GM18519 (cell line): ENCODE measurements around the gene SORCS2.

Source experiments
- ATAC-seq: cut with Tn5 transposase; IDR thresholded peaks from one replicate; pipeline ENCODE4 v1.9.1; 2021; ENCODE audit warnings: mild to moderate bottlenecking, moderate library complexity; ENCODE audit not compliant: unreplicated experiment, low FRiP score

SORCS2 gene

DNA sequence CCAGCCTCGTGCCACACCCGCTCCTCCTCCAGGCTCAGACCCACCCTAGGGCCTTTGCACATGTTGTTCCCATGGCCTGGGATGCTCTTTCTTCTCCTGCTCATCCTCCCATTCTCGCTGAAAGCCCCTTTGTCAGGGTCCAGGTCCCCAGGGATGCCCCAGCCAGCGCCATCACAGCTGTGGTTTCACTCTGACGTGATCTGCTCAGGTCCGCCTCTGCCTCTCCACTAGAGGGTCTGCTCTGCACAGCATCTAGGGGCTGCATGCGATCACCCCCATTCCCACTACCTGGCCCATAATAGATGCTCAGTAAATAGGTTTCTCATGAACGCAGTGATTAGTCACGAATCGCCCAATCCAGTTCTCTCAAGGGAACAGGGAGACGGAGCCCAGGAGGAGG lies 524.8 kb downstream of the SORCS2 start:
- no peak for ATAC-seq

DNA sequence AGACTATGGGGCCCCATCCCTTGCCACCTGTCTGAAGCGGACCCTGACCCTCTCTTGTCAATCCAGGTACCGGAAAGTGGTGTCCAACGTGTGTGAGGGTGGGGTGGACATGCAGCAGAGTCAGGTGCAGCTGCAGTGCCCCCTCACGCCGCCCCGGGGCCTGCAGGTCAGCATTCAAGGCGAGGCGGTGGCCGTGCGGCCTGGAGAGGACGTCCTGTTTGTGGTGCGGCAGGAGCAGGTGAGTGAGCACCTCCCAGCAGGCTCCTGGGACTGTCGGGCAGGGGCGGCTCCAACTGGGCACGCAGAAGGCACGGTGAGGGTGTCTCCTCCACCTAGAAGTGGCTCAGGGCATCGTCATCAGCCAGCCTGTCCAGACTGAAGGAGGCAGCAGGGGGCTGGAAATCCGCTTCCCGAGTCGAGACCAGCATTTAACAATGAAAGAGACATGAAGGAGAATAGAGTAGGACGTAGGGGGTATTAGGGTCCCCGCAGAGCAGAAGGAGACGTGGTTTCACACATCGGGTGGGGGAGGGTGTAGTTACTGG lies 525.7 kb downstream of the SORCS2 start:
- no peak for ATAC-seq

DNA sequence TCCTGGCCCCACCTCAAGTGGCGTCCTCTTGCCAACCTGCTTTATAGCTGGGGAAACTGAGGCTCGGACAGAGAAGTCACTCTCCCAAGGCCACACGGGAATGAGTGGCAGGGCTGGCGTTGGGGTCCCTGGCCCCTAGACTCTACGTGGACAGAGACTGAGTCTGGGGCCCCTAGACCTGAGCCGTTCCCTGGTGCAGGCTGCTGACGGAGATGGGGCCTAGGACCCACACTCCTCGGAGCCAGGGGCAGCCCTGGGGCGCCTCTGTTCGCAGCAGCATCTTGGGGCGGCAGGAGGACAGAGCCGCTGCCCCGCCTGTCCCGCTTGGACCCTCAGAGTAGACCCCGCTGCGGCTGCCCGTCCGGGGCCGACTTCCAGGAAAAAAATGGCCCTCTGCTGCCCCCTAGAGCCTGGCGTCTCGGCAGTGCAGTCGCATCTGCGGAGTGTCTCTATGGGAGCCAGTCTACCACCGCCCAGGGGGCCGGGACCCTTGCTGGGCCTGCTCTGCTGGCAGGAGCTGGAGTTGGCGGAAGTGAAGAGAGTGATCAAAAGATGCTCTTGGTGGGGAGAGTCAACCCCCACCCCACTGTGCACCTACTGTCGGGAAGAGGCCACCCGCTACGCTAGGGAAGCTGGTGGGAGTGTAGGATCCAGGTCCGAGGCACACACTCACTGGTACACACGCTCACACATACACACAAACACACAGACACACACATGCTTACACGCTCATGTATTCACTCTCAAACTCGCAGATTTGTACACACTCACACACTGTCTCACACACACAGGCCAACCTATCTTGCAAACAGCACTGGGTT lies 527.2 kb downstream of the SORCS2 start:
- ATAC-seq: no peak

DNA sequence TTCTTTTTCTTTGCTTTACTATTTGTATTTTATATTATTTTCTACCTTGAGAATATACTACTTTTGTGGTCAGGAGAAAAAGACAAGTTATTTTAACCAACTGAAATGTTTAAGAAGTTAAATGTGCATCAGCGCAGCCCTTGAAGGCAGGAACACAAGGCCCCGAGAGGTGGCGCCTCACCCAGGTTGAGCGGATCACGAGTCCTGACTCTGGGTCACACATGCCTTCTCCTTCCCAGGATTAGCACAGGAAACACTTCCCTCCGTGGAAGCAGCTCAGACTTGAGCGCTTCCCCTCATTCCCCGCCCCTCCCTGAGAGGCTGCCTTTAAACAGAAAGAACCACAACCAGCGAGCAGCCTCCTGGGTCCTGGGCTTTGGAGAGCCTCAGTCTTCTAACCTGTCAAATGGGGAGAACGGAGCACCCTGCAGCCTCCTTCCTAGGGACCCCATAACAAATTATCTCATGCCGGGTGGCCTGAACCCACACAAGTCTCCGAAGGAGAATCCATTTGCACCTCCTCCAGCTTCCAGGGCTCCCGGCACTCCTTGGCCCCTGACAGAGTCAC lies 529.7 kb downstream of the SORCS2 start:
- no peak for ATAC-seq

DNA sequence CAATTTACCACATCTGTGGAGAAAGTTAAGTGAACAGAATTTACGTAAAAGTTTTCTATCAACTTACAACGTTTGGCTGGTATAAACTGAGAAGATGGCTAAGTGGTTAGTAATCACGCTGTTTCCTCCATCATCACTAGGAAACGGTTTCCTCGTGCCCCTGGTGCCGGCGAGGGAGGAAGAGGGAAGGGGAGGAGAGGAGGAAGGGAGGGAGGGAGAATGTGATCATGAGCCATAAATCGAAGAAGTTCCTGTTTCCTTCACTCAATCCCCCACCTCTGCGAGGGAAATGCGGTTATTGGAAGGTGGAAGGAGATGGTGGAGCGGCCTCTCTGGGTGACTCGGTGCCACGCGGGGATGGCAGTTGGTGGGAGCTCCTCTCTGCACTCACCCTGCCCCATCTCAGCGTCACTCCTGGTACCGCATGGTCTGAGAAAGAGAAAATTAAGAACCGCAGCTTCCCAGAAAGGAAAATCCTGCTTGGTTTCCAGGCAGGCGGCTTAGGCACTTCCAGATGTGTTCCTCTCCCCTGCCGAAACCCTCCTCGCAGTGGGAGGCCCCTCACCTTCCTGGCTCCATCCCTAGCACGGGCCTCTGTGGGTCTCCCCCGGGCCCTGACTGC lies 530.5 kb downstream of the SORCS2 start:
- ATAC-seq: no peak

DNA sequence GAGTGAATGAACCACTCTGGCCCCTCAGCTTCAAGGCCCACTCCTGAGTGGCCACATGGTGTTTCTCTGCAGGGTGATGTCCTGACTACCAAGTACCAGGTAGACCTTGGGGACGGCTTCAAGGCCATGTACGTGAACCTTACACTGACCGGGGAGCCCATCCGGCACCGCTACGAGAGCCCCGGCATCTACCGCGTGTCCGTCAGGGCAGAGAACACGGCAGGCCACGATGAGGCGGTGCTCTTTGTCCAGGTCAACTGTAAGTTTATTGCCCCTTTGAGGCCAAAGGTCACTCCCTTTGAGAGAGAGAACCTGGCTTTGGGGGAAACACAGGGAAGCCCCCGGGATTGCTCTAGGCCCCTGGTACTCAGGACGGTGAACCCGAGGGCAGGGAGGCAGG lies 531.3 kb downstream of the SORCS2 start:
- no peak for ATAC-seq

DNA sequence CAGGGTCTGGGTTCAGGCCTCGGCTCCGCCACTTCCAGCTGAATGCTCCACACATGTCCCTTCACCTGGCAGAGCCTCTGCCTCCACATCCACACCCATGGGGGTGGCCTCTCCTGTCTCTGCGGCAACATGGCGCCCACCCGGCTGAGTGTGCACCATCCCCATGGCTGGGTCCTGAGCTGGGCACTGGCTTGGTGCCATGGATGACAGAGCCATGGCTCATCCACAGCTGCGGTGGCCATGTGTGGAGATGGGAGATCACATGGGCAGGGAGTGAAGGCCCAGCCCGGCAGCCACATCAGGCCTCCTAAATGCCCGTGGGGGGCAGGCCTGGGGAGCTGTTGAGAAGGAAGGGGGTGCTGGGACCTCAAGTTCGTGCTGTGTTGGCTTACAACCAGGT lies 533.6 kb downstream of the SORCS2 start:
- ATAC-seq: no peak

DNA sequence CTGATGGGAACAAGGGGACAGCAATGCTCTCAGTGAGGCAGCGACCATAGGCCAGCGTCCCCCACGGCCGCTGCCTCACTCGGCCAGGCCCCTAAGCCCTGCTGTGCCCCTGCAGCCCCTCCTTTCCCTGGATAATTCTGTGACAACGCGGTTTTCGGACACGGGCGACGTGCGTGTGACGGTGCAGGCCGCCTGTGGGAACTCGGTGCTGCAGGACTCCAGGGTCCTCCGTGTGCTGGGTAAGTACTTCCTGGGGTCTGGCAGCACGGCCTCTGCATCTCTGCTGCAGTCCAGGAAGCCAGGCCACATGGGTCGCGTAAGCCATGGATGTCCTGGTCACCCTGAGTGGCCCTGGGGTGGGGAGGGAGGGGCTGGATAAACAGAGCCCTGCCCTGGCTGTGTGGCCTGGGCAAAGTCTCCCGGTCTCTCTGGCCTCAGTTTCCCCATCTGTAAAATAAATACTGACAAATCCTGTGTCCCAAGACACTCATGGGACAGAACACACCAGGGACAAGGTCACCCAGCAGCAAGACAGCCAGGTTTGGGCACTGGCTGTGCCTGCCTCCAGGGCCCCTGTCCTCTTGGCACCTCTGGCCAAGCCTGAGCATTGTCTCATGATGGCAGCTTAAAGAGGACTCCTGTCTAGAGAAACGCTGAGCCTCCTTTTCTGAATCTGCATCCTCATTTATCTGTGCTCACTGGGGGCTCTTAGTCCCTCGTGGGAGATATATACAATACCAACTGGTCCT lies 534.5 kb downstream of the SORCS2 start:
- ATAC-seq: no peak

DNA sequence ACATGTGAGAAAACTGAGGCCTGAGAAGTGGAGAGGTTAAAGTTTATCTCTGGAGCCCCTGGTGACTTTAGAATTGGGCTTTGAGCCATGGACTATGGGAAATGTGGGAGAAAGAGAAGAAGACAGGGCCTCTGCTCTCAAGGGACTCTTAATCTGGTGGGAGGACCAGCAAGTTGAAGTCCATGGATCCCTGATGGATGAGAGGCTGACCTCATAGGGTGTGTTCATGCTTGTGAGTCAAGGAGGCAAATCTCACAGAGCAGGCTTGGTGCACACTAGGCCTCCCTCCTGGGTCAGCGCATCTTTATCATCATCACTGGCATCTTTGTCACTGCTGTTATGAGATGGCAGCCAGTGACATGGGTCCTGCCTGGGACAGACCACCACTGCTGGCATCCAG lies 535.4 kb downstream of the SORCS2 start:
- no peak for ATAC-seq

DNA sequence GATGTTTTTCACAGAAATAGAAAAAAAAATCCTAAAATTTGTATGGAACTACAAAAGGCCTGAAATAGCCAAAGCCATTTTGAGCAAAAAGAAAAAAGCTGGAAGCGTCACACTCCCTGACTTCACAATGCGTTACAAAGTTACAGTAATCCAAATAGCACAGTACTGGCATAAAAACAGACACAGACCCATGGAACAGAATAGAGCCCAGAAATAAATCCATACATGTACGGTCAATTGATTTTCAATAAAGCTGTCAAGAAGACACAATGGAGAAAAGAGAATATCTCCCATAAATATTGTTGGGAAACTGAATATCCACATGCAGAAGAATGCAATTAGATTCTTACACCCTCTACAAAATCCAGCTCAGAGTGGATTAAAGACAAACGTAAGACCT lies 539.1 kb downstream of the SORCS2 start:
- ATAC-seq: no peak

DNA sequence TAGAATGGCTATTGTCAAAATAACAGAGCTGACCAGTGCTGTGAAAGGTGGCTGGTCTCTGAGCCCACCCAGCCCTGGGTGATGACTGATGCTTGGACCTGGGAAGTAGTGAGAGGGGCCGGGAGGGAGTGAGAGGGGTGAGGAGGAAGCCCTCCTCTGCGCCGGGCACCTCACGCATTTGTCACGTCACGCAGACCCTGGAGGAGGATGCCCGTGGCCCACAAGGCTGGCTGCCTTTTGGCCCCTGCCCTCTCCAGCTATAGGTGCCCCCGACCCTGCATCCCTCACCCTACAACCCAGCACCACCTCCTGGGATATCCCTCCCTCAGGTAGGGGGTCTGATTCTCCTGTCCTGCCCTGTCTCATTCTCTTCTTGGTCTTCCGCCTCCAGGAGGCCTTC lies 539.9 kb downstream of the SORCS2 start:
- ATAC-seq: no peak

DNA sequence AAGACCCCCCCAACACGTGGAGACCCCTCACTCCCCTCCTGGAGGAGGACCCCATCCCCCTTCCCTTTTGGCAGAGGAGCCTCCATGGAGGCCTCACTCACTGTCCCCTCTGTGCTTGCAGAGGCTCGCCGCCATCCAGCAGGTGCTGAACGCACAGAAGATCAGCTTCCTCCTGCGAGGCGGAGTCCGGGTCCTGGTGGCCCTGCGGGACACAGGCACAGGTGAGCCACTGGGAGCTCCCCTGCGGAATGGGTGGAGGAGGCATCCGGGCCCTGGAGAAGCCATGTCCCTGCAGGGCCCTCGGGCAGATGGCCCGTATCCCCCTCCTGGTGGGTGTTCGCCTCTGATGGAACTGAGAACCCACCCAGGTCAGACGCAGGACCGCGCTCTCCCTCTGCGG lies 540.9 kb downstream of the SORCS2 start:
- ATAC-seq: no peak

DNA sequence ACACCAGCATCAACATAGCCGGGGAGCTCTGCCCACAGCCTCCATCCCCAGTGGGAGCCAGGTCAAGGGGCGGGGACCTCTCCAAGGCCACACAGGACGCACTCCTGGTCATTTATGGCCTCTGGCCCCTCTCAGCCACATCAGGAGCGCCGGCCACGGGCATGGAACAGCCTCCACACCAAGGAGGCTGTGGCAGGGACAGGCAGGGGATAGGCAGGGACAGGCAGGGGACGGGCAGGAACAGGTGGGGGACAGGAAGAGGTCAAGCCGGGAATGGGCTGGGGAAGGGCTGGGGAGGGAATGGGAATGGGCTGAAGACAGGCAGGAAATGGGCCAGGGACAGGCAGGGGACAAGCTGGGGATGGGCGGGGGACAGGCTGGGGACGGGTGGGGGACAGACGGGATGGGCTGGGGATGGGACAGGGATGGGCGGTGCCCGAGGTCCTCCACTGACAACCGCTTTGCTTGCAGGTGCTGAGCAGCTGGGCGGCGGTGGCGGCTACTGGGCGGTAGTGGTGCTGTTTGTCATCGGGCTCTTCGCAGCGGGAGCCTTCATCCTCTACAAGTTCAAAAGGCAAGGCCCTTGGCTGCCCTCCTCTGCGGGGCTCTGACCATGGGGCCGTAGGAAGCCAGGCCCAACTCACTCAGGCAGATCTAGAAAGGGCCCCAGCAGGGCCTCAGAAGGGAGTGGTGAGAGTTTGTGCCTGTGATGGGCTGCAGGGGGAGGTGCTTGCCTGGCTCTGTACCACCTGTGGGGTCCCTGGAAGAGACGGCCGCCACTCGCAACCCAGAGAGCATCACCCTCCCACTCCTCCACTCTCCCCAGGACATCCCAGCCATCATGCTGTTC lies 541.7 kb downstream of the SORCS2 start:
- no peak for ATAC-seq

DNA sequence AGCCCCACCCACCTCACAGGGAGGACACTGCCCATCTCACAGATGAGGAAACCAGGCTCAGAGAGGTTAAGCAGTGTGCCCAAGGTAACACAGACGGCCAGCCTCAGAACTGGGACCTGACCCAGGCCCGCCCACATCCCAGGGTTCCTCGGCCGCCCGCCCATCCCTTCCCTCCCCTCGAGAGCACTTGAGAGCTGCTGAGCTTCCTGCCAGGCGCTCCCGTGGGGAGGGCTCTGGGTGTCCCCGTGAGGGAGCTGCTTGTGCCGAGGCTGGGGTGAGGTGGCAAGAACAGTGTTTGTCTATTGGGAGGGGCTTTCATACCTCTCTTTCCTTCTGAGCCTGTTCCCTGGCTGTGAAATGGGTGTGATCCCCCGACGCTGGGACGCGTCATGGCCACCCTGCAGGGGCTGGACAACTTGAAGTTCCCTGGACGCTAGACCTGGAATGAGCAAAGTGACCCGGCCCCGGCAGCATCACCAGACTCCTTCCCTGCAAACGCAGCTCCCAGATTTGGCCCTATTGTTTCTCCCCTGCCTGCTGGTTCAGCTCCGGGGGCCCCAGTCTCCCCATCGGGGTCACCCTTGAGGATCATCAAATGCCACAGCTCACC lies 542.4 kb downstream of the SORCS2 start:
- ATAC-seq: no peak

DNA sequence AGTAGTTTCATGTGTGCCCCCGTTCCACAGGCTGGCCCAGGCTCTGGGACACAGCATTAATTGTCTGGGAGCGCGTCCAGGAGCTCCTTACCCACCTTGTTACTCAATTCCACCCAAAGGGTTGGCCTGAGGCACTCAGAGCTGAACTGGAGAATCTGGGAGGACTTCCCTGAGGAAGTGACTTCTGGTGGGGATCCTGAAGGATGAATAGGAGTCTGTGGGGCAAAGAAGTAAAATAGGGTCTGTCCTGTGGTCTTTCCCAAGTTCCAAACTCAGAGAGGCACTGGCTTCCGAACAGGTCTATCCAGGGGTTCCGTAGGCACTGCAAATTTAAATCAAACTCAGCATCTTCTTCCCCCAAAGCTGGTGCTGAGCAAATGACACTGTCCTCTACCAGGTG lies 543.1 kb downstream of the SORCS2 start:
- no peak for ATAC-seq

DNA sequence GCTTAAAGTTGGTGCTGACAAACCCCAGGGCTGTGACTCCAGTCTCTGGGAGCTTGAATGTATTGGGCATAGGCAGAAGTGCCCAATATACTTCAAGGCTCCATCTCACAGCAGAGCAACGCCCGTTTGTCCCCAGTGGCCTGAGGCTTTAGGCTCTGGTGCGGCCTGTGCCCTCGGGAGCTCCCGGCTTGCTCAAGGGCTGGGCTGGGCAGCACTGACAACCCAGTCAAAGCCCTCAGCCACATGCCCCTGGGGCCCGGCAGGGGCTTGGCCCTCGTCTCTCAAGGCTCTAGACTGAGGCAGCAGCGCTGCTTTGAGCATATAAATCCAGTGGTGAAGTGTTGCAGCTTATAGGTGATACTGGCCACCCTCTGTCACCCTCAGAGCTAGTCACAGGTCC lies 543.6 kb downstream of the SORCS2 start:
- ATAC-seq: no peak

DNA sequence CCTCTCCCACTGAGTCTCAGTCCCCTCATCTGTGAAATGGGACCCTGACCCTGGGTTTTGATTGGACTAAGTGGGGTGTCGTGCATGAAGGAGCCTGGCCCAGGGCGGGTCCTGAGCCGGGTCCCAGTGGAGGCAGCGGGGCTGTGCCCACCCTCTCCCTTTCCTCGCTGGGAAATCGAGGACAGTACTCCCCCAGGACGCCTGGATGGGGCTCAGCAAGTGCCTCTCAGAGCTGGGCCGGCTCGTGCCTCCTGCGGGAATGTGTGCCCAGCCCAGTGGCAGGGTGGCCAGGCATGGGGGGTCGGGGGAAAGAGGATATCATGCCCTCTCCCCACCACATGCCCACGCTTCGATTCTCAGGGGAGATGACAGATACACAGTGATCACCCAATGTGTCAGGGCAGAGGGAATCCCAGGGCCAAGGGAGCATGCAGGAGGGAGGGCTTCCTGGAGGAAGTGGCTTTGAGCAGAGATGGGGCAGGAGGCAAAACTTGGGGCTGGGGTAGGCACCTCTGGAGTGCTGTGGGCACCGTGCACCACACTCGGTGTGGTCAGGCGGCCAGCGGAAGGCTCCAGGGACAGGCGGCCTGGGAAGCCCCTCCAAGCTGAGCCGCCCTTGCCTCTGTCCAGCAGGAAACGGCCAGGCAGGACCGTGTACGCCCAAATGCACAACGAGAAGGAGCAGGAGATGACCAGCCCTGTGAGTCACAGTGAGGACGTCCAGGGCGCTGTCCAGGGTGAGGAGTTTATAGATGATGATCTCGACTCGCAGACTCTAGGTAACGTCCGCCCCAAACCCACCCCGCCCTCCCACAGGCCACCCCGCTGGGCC lies 544.3 kb downstream of the SORCS2 start:
- no peak for ATAC-seq

DNA sequence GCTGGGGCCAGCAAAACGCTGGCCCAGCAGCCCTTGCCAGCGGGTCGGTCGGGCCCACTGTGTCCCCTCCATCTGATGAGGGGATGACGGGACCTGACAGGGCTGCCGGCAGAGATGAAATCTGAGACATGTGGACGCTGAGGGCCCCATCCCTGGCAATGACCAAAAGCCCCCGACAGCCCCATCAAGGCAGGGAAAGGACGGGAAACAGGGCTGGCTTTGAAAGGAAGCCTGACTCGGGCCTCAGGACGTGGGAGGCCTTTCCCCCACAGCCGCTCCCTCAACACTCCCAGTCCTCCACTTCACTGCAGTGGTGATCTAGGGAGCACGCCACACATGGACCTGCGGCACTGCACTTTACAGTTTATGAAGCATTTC lies 544.9 kb downstream of the SORCS2 start:
- ATAC-seq: no peak
